BE2C (cell line): ENCODE measurements around the gene FAM181B.
"Not testable (repeated sequence)": the region's sequence is repeated elsewhere in the genome, so short reads cannot be mapped to it uniquely, and the experiment has no call there.

ENCODE experiments used
- DNase-seq: peaks from one replicate; pipeline ENCODE4 v3.0.0-alpha.2; 2020
- H3K27me3 ChIP-seq: fragments of 250-450 bp; sonication (Bioruptor Pico); 2 replicates; pipeline ENCODE4 v1.5.1; 2020; ENCODE audit warnings: mild to moderate bottlenecking
- H3K36me3 ChIP-seq: fragments of 250-450 bp; sonication (Bioruptor Pico); 2 replicates; pipeline ENCODE4 v1.5.1; 2020; ENCODE audit warnings: mild to moderate bottlenecking
- H3K4me1 ChIP-seq: fragments of 250-450 bp; sonication (Bioruptor Pico); 2 replicates; pipeline ENCODE4 v1.5.1; 2020
- H3K4me3 ChIP-seq: 2 replicates; pipeline ENCODE4 v1.5.1; 2011; ENCODE audit warnings: low read depth, low read length
- H3K9me3 ChIP-seq: fragments of 250-450 bp; sonication (Bioruptor Pico); 2 replicates; pipeline ENCODE4 v1.5.1; 2020
- CTCF ChIP-seq: IDR thresholded peaks from 2 replicates; pipeline ENCODE4 v1.5.1; 2012; ENCODE audit warnings: mild to moderate bottlenecking, low read depth, low read length

The FAM181B gene

GRCh38 chr11:82703226-82703625, 30.4 kb downstream of the FAM181B start:
- Histone ChIP-seq H3K27me3 (no peaks in the 10 kb centered on the region), H3K9me3 (no peaks in the 10 kb centered on the region), H3K4me3 (no peak overlapping the region), H3K36me3 (no peaks in the 10 kb centered on the region), H3K4me1 (no peaks in the 10 kb centered on the region)
- TF ChIP-seq CTCF, result no peak
- no peak for DNase-seq

GRCh38 chr11:82701847-82702520, 31.7 kb downstream of the FAM181B start:
- Histone ChIP-seq H3K36me3 (no peaks in the 10 kb centered on the region), H3K9me3 (no peaks in the 10 kb centered on the region), H3K4me3 (no peak overlapping the region), H3K4me1 (no peaks in the 10 kb centered on the region), H3K27me3 (no peaks in the 10 kb centered on the region)
- TF ChIP-seq CTCF, result peak; percentile 91
- peak; percentile 46 for DNase-seq

GRCh38 chr11:82698576-82699352, 34.9 kb downstream of the FAM181B start:
- Histone ChIP-seq H3K4me3 (no peak overlapping the region), H3K27me3 (no peaks in the 10 kb centered on the region), H3K36me3 (no peaks in the 10 kb centered on the region), H3K9me3 (no peaks in the 10 kb centered on the region), H3K4me1 (no peaks in the 10 kb centered on the region)
- TF ChIP-seq CTCF, result no peak
- no peak for DNase-seq

GRCh38 chr11:82692981-82693380, 40.7 kb downstream of the FAM181B start:
- no peaks in the 10 kb centered on the region for H3K4me1 ChIP-seq
- H3K36me3 ChIP-seq, result no peaks in the 10 kb centered on the region
- TF ChIP-seq CTCF, result no peak
- no peak for DNase-seq
- no peaks in the 10 kb centered on the region; the same call in 1 of the 2 replicates for H3K27me3 ChIP-seq
- no peak overlapping the region for H3K4me3 ChIP-seq
- no peaks in the 10 kb centered on the region for H3K9me3 ChIP-seq

GRCh38 chr11:82689347-82689746, 44.3 kb downstream of the FAM181B start:
- H3K9me3 ChIP-seq, result not testable (repeated sequence)

GRCh38 chr11:82686211-82686610, 47.5 kb downstream of the FAM181B start:
- H3K4me3 ChIP-seq, result no peak overlapping the region
- peaks cover 5% of the 10 kb centered on the region for H3K4me1 ChIP-seq
- no peaks in the 10 kb centered on the region for H3K36me3 ChIP-seq
- H3K27me3 ChIP-seq, result peaks cover 14% of the 10 kb centered on the region
- TF ChIP-seq CTCF, result no peak
- no peaks in the 10 kb centered on the region for H3K9me3 ChIP-seq
- no peak for DNase-seq

More at GRCh38 chr11:82689347-82689746, 44.3 kb downstream of the FAM181B start:
- H3K27me3 ChIP-seq, result peaks cover 14% of the 10 kb centered on the region
- not testable (repeated sequence) for DNase-seq, H3K4me1 ChIP-seq, H3K36me3 ChIP-seq
- H3K4me3 ChIP-seq, result peak overlapping the region; percentile 35; the same call in 1 of the 2 replicates
